Esophagus squamous epithelium (tissue), 4 donors: ENCODE measurements around the gene TRIP10.

ENCODE experiments used
- CTCF ChIP-seq, 6 experiments: fragments of 450-650 bp in 4 of 6; fragments of 200-600 bp in 2 of 6; sonication (generic) in 2 of 6; IDR thresholded peaks; one replicate each; pipeline ENCODE4 v1.5.1; 2016 to 2019; ENCODE audit warnings: antibody characterized with exemption in 6 of 6, mild to moderate bottlenecking in 4 of 6, moderate library complexity in 4 of 6
- POLR2A ChIP-seq, 4 donors: fragments of 450-650 bp; IDR thresholded peaks; one replicate each; pipeline ENCODE4 v1.6.1; 2017; ENCODE audit warnings: antibody characterized with exemption in 4 of 4, mild to moderate bottlenecking in 4 of 4, moderate library complexity in 3 of 4

GRCh38 chr19:6790194-6791128 is 51.0 kb downstream of the TRIP10 start:
- TF ChIP-seq CTCF (IDR thresholded peaks at IDR 0.05) (no peak), POLR2A (IDR thresholded peaks at IDR 0.05) (no peak)
